GM21529 (cell line): ENCODE measurements around the gene ENKD1.

Experiments
- ATAC-seq: cut with Tn5 transposase; IDR thresholded peaks from one replicate; pipeline ENCODE4 v1.9.1; 2021; ENCODE audit not compliant: unreplicated experiment

ENKD1 gene

DNA sequence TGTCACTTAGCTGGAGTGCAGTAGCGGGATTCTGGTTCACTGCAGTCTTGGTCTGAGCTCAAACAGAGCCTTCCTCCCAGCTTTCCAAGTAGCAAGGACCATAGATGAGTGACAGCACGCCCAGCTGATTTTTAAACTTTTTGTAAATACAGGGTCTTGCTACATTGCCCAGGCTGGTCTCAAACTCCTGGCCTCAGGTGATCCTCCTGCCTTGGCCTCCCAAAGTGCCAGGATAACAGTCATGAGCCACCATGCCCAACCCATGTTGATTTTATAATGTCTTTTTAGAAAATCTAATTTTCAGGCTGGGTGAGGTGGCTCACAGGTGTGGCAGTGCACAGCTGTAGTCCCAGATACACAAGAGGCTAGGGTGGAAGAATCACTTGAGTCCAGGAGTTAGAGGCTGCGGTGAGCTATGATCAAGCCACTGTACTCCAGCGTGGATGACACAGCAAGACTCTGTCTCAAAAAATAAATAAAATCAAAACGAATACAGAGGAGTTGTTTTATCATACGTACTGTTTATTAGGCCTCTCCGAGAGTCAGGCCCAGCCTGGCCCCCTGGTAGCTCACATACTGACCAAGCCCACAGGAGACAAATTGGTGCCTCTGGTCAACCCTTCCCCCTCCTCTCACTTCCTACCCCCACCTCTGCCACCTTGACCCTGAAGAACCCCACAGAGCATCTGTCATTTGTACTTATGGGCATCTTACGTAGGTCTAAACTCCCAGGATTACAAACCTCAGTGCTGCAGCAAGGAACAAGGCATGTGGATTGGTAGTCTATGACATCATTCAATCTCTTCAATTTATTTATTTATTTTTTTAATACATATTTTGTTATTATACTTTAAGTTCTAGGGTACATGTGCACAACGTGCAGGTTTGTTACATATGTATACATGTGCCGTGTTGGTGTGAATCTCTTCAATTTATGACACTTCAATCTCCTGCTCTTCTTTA lies 13.7 kb upstream of the ENKD1 start:
- ATAC-seq: no peak

GRCh38 chr16:67678354-67679023 lies 11.9 kb upstream of the ENKD1 start:
- no peak for ATAC-seq

DNA sequence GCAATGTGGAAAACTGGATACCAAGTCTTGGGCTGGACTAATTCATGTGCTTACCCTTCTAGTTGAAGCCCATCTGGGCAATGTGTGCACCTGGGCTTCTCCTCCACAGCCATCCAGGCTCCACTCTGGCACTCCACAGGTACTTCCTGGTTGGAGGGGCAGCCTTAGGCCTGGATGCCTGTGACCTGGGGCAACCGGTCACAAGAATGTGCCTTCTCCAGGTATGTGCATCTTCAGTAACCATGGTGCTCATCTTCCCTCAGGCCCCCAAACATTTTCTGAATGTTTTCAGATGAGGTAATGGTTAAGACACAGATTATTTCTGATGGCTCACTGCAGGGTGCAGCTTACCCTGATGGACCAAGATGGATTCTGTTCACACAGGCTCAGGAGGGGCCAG lies 11.2 kb upstream of the ENKD1 start:
- ATAC-seq: no peak

GRCh38 chr16:67676939-67677338 lies 10.4 kb upstream of the ENKD1 start:
- no peak for ATAC-seq

DNA sequence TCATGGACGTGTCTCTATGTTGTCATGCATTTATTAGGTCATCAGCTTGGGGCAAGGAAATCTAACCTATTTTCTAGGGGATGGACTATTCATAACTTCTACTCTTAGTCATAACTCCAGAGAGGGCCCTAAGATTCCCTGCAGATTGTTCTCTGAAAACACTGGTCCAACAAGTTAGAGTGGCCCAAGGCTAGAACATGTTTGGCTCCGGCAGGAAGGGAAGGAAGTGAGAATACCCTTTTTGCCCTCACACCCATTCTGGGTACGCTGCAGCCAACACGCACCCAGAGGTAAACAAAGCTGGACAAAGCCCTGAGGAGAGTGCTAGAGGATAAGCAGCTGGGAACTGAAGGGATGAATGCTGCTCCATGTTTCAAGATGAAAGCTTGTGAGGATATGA lies 10.0 kb upstream of the ENKD1 start:
- ATAC-seq: no peak

- ATAC-seq: no peak
These were observed 9.4 kb upstream of the ENKD1 start for GRCh38 chr16:67675999-67676398.

DNA sequence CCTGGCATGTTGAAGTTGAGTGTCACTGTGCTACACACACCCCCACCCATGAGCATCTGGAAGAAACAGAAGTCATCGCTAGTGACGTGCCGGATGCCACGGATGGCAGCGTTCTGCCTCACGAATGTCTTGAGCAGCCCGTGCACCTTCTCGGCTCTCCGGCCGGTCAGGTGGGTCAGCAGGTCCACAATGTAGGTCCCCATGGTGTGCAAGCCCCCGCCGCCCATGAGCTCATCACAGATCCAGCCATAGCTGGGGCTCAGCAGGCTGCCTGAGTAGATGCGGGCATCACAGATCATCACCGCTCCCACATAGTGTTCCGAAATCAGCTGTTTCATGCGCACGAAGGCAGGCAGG lies 9.0 kb upstream of the ENKD1 start:
- ATAC-seq: no peak

- ATAC-seq: no peak
These were observed 8.5 kb upstream of the ENKD1 start for GRCh38 chr16:67674851-67675578.

DNA sequence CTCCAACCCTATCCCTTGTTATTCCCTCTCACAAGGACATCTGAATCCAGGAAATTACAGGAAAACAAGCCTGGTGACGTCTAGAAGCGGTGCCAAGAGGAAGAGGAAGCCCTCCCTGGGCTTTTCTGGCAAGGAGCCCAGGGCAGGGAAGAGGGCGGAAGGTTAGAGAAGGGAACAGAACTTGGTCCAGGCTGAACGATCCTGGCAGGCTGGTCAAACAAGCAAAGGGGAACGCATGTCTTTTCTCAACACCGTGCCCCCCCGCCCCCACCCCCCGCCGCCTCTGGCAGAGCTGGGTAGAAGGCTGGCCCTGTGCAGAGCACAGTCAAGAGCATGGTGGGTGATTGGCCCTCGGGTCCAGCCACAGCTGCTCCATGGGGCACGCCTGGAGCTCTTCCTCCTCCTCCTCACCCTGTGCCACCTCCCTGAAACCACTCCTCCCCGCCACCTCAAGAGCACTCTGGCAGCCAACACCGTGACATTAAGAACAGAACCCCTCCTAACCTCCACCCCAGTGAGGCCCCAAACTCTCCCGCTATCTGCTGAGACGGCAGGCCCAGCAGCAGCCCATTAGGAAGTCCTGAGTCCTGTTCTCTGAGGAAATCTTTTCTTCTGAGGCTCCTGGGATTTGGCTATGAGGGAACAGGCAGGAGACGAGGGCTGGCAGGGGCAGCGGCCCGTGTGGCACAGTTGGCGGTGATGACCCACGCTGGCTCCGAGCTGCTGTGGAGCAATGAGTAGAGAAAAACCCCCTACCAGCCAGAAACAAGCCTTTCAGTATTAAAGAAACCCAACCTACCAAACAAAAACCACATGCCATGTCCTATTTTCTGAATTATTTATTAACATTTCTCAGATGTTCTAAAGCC lies 7.4 kb upstream of the ENKD1 start:
- ATAC-seq: no peak

DNA sequence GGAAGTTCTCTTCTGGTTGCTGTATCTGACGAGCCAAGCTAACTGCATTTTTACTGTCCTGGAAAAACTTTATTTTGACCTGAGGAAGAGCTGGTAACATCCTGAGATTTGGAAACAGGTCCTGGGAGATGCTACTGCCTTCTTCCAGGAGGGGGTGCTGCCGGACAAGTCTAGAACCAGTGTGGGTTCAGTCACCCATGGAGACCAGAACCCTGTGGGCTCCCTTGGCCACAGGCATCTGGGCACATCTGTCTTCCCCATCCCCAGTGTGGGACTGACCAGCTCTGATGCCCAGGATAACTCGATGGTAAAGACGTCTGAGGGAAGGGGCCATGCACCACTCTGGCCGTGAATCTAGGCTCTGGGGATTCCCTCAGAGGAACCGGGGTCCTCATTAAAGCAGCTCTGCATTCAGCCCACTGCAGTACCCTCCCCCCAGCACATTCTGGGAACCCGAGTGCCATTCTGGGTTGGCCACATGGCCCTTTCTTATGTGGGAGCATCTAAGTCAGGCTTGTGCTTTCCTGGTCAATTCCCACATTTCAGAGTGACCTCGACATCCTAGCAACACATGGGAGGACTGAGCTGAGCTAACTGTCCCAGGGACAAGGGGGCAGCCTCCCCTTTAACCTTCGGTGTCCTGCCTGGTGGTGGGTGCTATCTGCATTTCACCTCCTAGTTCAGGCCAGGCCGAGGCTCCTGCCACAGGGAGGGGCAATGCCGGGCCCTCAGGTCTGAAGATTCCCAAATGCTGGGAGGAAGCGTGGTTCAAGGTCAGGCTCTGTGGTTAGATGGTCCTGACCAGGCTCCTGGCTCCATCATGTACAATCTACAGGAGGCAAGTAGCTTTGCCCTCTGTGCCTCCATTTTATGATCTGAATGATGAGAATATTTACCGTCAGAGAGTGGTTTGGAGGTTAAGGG lies 6.5 kb upstream of the ENKD1 start:
- ATAC-seq: no peak

DNA sequence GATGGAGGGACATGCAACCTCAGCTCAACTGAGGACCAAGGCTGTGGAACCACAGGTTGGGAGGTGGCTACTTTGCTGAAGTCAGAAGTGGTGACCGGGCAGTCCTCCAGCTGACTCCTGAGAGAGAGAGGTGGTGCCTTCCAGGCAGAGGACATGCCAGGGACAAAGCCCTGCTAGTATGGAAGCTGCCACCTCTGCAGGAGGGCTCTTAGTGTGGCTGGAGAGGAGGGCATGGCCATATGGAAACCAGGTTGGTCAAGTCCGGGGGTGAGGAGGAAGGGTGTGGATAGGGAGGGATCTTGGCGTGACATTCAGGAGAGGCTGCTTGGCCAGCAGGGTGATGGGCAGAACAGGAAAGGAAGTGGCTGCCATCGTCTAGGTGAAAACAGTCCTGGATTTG lies 5.8 kb upstream of the ENKD1 start:
- no peak for ATAC-seq

DNA sequence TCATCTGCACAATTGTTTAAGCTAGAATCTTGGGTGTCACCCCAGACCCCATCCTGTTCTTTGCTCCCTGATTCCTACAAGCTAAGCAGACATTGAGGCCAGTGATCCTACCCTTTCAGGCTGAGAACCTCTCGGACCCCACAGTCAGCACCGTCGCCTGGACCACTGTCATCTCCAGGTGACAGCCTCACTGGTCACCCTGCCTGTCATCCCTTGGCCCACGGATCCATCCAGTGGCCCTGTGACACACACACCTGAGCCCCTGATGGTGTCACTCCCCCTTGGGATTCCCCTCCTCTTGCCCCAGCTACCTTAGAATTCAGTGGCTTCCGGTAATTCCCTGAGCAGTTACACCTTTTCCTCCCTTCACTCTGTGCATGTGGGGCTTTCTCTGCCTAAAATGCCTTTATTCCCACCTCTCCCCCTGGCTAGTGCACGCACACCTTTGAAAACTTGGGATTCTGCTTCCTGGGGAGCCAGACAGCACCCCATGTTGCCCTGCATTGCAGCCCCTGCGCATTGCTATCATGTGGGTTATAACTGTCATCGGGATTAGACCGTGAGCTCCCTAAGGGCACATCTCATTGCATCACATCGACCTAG lies 3.0 kb upstream of the ENKD1 start:
- ATAC-seq: no peak

DNA sequence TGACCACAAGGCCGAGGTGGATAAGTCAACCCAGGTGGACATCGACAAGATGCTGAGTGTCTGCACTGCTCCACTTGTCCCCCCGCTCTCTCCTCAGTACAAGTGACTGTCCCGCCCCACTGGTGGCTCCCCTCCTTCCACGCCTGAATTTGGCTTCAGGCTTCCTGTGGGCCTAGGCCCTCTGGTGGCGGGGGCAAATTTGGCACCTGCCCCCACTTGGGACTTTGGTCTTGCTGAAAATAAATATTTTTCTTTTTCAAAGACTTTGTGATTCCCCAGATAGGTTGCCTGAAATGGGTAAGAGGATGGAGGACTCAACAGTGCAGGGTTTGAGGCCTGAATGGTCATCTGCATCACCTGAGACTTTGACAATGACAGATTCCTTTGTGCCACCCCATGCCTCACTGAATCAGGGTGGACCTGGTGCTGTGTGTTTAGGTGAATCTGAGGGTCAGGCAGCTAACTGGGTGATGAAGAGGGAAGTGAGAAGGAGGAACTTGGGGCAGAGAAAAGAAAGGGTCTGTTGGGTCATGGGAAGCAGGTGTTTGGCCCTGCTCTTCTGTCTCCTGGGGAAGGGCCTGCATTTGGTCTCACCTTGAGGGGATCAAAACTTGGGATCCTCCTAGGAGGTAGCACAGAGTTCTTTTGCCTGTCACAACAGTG lies 2.1 kb upstream of the ENKD1 start:
- no peak for ATAC-seq

DNA sequence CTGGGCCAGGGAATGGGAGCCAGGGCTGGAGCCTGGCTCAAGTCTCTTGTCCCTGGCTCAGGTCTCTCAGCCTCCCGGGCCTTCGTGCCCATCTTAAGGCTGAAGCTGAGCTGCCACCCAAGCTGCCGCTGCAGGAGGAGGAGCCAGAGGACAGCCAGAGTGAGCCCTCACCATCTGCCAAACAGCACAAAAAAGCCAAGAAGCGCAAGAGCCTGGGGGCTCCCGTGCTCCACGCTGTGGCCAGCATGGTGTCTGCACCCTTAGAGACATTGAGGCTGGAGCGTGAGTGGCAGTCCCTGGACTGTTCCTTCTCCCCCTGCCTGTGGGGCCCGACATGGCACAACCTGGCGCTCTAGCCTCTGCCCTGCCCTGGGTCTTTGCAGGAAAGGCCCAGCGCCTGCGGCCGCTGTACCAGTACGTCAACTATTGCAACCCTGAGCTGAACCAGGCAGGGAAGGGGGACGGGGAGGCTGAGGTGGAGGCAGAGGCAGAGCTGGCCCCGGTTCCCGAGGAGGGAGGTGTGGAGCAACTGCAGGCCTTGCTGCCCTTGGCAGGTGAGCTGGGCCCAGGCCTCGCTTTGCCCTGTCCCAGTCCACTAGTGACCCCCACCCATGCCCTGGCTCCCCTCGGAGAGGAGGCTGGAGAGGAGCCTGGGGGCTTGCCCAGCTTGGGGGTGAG lies 1.4 kb upstream of the ENKD1 start:
- peak; percentile 68 for ATAC-seq

DNA sequence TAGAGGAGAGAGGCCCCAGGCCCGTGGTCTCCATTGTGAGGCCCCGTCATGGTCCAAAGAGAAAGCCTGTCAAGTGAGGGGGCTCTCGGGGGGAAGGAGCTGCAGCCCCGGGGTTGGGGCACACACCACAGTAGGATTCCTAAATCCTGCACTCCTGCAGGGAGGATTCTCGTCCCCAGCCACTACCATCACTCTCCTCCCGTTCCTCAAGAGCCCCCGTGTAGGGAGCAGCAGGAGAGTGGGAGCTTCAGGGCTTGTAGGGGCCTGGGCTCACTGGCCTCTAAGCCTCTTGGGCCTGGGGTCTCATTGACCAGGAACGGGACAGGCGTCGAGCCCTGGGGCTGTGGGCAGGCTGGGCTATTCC lies 885 bp upstream of the ENKD1 start:
- no peak for ATAC-seq

DNA sequence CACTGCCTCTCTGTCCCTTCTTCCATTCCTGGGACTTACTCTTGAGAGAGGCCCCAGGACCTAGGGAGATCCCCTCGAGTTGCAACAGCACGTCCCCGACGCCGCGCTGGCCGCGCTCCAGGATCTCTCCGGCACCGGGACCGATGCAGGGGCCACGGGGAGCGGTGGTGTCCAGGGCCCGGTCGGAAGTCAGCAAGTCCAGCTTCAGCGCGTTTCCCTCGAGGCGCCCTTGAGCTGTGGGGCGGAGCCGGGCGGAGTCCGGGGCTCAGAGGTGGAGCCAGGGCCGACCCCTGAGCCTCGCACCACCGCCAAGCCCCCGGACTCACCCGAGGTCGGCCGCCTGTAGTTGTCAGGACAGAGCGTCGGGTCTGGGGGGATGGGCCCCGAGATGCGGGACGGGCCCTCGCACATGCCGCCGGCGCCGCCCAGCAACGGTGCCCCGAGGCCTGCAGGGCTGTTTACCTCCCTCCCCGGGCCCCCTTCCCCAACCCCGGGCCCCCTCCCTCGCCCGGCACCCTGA lies 458 bp downstream of the ENKD1 start:
- ATAC-seq: peak; percentile 2

DNA sequence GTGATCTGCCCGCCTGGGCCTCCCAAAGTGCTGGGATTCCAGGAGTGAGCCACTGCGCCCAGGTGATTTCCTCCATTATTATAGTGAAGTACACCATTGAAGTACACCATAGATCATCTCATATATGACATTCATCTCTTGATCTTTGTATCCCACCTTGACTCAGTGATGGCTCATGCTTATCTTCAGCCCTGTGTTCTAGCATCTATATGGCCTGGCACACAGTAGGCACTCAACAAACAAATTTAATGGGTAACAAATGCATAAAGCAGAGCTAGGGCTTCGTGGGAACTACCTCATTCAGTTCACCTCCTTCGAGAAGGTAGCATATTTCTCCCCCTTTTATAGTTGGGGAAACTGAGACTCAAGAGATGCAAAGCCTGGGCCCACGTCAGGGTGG lies 952 bp downstream of the ENKD1 start:
- no peak for ATAC-seq

DNA sequence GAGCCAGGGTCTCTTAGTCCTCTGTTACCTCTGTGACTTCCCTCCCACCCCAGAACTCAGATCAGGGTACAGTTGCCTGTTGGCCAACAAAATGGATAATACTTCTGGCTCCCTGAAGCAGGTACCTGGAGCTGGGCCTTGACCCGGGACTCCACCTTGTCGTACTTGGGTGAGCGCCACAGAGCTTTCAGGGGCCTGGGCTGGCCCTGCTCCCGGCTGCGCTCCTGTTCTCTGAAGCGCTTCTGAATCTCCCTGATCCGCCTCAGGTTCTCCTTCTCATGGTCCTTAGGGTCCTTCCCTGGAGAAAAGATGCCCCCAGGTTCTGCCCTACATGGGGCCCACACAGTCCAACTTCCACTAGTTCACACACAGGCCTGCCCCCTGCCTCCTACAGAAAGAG lies 1.7 kb downstream of the ENKD1 start:
- no peak for ATAC-seq
